ENCODE data around the gene BICRA.
"Not testable (repeated sequence)": the region's sequence is repeated elsewhere in the genome, so short reads cannot be mapped to it uniquely, and the experiment has no call there.

Gene BICRA

GRCh38 chr19:47631681-47632446 is 22.9 kb downstream of the BICRA start:
- DNase-seq: no peak

- DNase-seq: no peak
Measured at GRCh38 chr19:47633517-47633916, 24.6 kb downstream of the BICRA start.

- no peak for DNase-seq
Measured at GRCh38 chr19:47633996-47634395, 25.1 kb downstream of the BICRA start.

- not testable (repeated sequence) for DNase-seq
Measured at GRCh38 chr19:47635152-47635754, 26.3 kb downstream of the BICRA start.

- no peak for DNase-seq
Measured at GRCh38 chr19:47637550-47637949, 28.6 kb downstream of the BICRA start.

- no peak for DNase-seq
Measured at GRCh38 chr19:47641891-47642485, 33.1 kb downstream of the BICRA start.

- no peak for DNase-seq
Measured at GRCh38 chr19:47643281-47643680, 34.3 kb downstream of the BICRA start.

GRCh38 chr19:47644199-47644598 is 35.3 kb downstream of the BICRA start:
- no peak for DNase-seq

- DNase-seq: no peak
Measured at GRCh38 chr19:47644743-47645482, 36.0 kb downstream of the BICRA start.

- DNase-seq: no peak
Measured at GRCh38 chr19:47646924-47647323, 38.0 kb downstream of the BICRA start.

- DNase-seq: no peak
Measured at GRCh38 chr19:47649588-47649987, 40.7 kb downstream of the BICRA start.

- no peak for DNase-seq
Measured at GRCh38 chr19:47650700-47651099, 41.8 kb downstream of the BICRA start.

GRCh38 chr19:47651132-47651531 is 42.2 kb downstream of the BICRA start:
- no peak for DNase-seq

- no peak for DNase-seq
Measured at GRCh38 chr19:47651691-47652090, 42.8 kb downstream of the BICRA start.

- no peak for DNase-seq
Measured at GRCh38 chr19:47652285-47652684, 43.4 kb downstream of the BICRA start.

GRCh38 chr19:47653856-47654255 is 44.9 kb downstream of the BICRA start:
- DNase-seq: no peak

GRCh38 chr19:47657719-47658118 is 48.8 kb downstream of the BICRA start:
- DNase-seq: no peak

- DNase-seq: no peak
Measured at GRCh38 chr19:47658431-47659348, 49.8 kb downstream of the BICRA start.

GRCh38 chr19:47660435-47660832 is 51.5 kb downstream of the BICRA start:
- DNase-seq: no peak

- no peak for DNase-seq
Measured at GRCh38 chr19:47661161-47661560, 52.2 kb downstream of the BICRA start.

GRCh38 chr19:47661611-47662010 is 52.7 kb downstream of the BICRA start:
- DNase-seq: no peak

- DNase-seq: no peak
Measured at GRCh38 chr19:47663435-47663910, 54.5 kb downstream of the BICRA start.

Measured in activated CD4-positive, alpha-beta T cell treated with anti-CD3 and anti-CD28 coated beads, Interleukin-2, Interleukin-6, amounts not matched to agents 100 ng/mL and 50 ng/mL, durations not matched to agents 16 hours and 8 hours (primary cell).